GM13976 (cell line): Measurements from ENCODE around the gene RAD51B.
"Not testable (repeated sequence)": the region's sequence is repeated elsewhere in the genome, so short reads cannot be mapped to it uniquely, and the experiment has no call there.

Experiments used
- DNase-seq: peaks from one replicate; pipeline ENCODE4 v3.0.0; 2012; ENCODE audit warnings: low spot score
- in situ Hi-C: fragments of 300-500 bp; cut with MboI; formaldehyde crosslinking; loops from one replicate; pipeline ENCODE4 v1.12.0; 2022; ENCODE audit warnings: low sequenced_read_pairs, mixed read lengths, inconsistent platforms; ENCODE audit not compliant: unreplicated experiment
- TF ChIP-seq, protein P1 (sequence below): IDR thresholded peaks from 2 replicates; pipeline ENCODE4 v1.5.1; 2012; ENCODE audit warnings: borderline replicate concordance, mild to moderate bottlenecking; ENCODE audit not compliant: insufficient read depth; ENCODE audit errors: extremely low read depth, missing control alignments, control extremely low read depth

The RAD51B gene

DNA sequence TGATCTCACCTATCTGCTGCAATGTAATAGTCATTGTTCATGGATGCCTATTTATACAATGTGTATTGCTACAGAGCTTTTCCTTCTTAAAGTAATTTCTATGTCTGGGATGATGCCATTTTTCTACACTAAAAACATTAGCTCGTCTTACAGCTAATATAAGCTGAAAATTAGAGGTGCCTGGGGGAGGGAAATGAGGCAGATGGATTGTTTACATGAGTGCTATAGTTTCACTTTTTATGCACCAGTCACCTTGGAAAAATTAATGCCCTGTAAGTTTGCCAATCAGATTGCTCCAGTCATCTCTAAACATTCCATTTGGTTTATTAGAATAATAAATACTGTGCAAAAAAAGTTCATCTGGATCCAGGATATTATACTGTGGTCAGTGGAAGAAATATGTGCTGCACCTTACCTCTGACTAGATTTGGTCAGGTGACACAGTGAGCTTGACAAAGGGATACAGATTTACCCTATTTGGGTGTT lies 436.2 kb downstream of the RAD51B start:
- no peak for DNase-seq
- in situ Hi-C loops, result loop anchor here (25.0 kb wide), 1 partner anchor 407 kb away; no protein-coding TSS in a partner anchor
- TF ChIP-seq, protein P1, sequence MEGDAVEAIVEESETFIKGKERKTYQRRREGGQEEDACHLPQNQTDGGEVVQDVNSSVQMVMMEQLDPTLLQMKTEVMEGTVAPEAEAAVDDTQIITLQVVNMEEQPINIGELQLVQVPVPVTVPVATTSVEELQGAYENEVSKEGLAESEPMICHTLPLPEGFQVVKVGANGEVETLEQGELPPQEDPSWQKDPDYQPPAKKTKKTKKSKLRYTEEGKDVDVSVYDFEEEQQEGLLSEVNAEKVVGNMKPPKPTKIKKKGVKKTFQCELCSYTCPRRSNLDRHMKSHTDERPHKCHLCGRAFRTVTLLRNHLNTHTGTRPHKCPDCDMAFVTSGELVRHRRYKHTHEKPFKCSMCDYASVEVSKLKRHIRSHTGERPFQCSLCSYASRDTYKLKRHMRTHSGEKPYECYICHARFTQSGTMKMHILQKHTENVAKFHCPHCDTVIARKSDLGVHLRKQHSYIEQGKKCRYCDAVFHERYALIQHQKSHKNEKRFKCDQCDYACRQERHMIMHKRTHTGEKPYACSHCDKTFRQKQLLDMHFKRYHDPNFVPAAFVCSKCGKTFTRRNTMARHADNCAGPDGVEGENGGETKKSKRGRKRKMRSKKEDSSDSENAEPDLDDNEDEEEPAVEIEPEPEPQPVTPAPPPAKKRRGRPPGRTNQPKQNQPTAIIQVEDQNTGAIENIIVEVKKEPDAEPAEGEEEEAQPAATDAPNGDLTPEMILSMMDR, result no peak

DNA sequence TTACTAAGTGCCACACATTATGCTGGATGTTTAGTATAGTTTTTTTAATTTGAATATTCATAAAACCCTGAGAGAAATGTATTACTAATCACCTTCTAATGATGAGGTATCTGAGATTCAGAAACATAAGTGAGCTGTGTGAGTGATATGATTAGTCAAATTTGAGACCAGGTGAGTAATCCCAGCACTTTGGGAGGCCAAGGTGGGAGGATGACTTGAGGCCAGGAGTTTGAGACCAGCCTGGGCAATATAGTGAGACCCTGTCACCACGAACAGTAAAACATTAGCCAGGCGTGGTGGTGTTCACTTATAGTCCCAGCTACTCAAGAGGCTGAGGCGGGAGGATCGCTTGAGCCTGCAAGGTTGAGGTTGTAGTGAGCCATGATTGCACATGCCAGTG lies 438.4 kb downstream of the RAD51B start:
- no peak for DNase-seq
- in situ Hi-C loops, result loop anchor here (25.0 kb wide), 1 partner anchor 404 kb away; no protein-coding TSS in a partner anchor
- TF ChIP-seq, protein P1, result no peak

DNA sequence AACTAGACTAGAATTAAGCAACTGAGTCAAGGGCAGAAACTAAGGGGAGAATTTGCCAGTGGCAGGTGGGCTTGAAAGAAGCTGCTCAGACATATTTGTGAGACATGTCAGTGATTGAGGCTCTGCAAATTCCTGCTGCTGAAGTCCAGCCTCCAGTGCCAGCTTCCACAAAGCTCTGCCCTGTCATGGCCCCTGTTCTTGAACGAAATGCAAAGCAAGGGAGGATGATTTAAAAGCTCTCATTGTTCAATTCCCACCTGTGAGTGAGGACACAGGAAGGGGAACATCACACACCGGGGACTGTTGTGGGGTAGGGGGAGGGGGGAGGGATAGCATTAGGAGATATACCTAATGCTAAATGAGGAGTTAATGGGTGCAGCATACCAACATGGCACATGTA lies 439.4 kb downstream of the RAD51B start:
- in situ Hi-C loops, result loop anchor here (25.0 kb wide), 1 partner anchor 403 kb away; no protein-coding TSS in a partner anchor
- DNase-seq, result not testable (repeated sequence)

DNA sequence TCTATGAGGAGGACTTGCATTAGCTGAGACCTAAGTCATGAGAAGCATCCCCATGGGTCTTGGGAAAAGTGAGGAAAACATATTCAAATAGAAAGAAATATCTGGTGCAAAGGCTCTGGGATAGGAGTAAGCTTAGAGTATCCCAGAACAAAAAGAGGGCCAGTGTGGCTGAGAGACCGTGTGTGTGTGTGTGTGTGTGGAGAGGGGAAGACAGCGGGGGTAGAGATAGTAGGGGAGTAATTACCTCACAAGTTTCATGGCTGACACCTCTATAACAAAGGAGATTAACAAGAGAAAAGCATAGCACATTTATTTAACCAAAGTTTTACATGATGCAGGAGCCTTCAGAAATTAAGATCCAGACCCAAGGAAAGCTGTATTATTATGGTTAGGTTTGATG lies 440.5 kb downstream of the RAD51B start:
- in situ Hi-C loops, result loop anchor here (25.0 kb wide), 1 partner anchor 402 kb away; no protein-coding TSS in a partner anchor
- TF ChIP-seq, protein P1, result no peak
- no peak for DNase-seq

DNA sequence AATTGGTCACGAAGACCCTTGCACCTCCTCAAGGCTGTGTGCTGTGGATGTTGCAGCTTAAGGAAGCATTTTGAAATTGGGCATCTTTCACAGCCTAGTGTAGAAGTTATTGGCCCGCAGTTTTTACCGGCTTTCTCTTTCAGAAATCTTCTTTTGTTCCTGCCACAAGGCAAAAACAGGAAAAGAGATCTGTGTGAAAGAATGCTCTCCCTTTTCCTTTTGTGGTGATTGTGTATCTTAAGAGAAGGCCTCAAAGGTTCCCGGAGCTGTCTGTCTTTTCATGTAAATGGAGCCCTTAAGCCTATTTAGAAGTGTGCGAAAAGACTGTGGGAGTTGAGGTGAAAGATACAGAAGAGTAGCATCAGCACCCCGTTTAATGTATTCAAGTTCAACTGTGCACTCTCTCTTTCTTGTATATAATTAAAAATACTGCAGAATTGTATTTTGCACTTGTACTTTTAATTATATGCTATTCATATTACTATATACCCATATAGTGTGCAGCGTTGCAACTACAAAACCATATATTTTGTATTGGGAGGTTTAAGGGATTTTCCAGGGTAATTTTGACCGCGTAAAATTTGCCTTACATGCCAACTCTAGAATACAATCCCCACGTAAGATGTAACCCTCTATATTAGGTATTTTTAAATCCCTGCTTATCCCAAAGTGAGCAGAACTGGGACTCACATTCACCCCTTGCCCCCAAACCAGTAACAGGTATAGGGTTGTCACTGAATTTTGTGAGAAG lies 441.7 kb downstream of the RAD51B start:
- TF ChIP-seq, protein P1, result no peak
- no peak for DNase-seq
- in situ Hi-C loops, result loop anchor here (25.0 kb wide), 1 partner anchor 401 kb away; no protein-coding TSS in a partner anchor

DNA sequence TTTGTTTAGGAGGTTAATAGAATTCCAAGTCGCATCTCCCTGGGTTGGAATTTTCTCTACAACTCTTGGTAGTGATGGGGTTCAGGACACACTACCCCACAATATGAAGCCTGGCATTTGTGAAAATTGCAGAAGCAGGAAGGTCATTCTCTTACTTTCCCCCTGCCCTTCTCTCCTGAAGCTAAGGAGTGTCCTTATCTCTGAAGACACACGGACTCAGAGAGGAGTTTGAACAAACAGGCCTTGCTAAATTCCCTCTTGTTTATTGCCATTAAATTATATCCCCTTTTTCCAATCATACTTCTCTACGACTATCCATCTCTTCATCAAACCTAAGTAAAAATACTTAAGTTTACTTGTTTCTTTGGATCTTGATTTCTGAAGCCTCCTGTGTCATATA lies 443.0 kb downstream of the RAD51B start:
- no peak for DNase-seq
- in situ Hi-C loops, result loop anchor here (25.0 kb wide), 1 partner anchor 400 kb away; no protein-coding TSS in a partner anchor
- TF ChIP-seq, protein P1, result no peak
